C4-2B (cell line): ENCODE measurements around the gene SMCO3.

ENCODE experiments used
- CTCF ChIP-seq: fragments of 450-650 bp; conservative IDR thresholded peaks from 2 replicates; pipeline ENCODE4 v1.5.1; 2017; ENCODE audit warnings: mild to moderate bottlenecking
- ZFX ChIP-seq: fragments of 450-650 bp; IDR thresholded peaks from 2 replicates; pipeline ENCODE4 v1.6.1; 2017

- TF ChIP-seq CTCF (no peak), ZFX (no peak)
Observed at GRCh38 chr12:14836336-14837210, 22.6 kb upstream of the SMCO3 start.
